Spleen (tissue), 7 donors: ENCODE measurements around the gene PROX1.

Experiments used
- CTCF ChIP-seq, 11 experiments: fragments of 200-600 bp in 7 of 11; fragments of 450-650 bp in 4 of 11; sonication (generic) in 4 of 11; IDR thresholded peaks in 8 of 11; conservative IDR thresholded peaks in 3 of 11; 1 replicate in 7 of 11; 2 replicates in 4 of 11; pipeline versions ENCODE4 v1.4.0 to v1.8.0; 2016 to 2021; ENCODE audit warnings: antibody characterized with exemption in 11 of 11, inconsistent platforms in 4 of 11, mild to moderate bottlenecking in 1 of 11
- POLR2AphosphoS5 ChIP-seq, 3 donors: sonication (generic); formaldehyde crosslinking; IDR thresholded peaks; one replicate each; pipeline ENCODE4 v1.5.1; 2017; ENCODE audit warnings: antibody characterized with exemption in 3 of 3
- donor health status: DM: no; HTN: no; CAD: no; lungs with moderate emphysema.
- donor health status: DM: no; HTN: no; CAD: no.
- donor health status: DM: no; HTN: no; CAD: no.

GRCh38 chr1:214008791-214009422, 21.1 kb downstream of the PROX1 start:
- no peak for TF ChIP-seq CTCF (IDR thresholded peaks at IDR 0.05 in 8 of 11, conservative IDR thresholded peaks at IDR 0.05 in 3 of 11)
- TF ChIP-seq POLR2AphosphoS5 (IDR thresholded peaks at IDR 0.05), result no peak
